A673 (cell line): ENCODE data around the gene PAPSS1. TPM values are rescaled to one million over a fixed set of nuclear protein-coding genes. Genes with fewer than 3 reads are reported as not detected.

Experiments
- BruUV-seq: library from RNA; stranded (reverse); fragments of 400-500 nt; replicated peaks from 2 replicates; lab custom pipeline; 2021; lab: Mats Ljungman, UMichigan
- CTCF ChIA-PET: fragments of 300-600 bp; sonication (Branson Sonifier 250); formaldehyde crosslinking; loops from one replicate; lab custom pipeline; 2022; ENCODE audit warnings: antibody characterized with exemption; lab: Charles Lee
- POLR2A ChIA-PET: fragments of 300-600 bp; sonication (Branson Sonifier 250); formaldehyde crosslinking; loops from one replicate; lab custom pipeline; 2022; ENCODE audit warnings: antibody characterized with exemption; ENCODE audit not compliant: low non-redundant PET; lab: Charles Lee
- DNase-seq: peaks from one replicate; pipeline ENCODE4 v3.0.0-alpha.2; 2015; ENCODE audit warnings: low spot score
- H3K27ac ChIP-seq: fragments of 200-600 bp; sonication (generic); 2 replicates; pipeline ENCODE4 v1.5.1; 2016; ENCODE audit warnings: mixed run types, low read depth, mild to moderate bottlenecking, mixed read lengths, antibody characterized with exemption, low read length; ENCODE audit not compliant: poor library complexity, severe bottlenecking
- H3K27me3 ChIP-seq: fragments of 200-600 bp; sonication (generic); replicated peaks from 2 replicates; pipeline ENCODE4 v1.6.1; 2017; ENCODE audit warnings: mixed run types, low read depth, mild to moderate bottlenecking, mixed read lengths, antibody characterized with exemption, low read length; ENCODE audit not compliant: insufficient read depth, poor library complexity
- H3K36me3 ChIP-seq: fragments of 200-600 bp; sonication (generic); 2 replicates; pipeline ENCODE4 v1.6.1; 2016; ENCODE audit warnings: mixed run types, mild to moderate bottlenecking, mixed read lengths, antibody characterized with exemption, low read length; ENCODE audit not compliant: insufficient read depth, poor library complexity, severe bottlenecking
- H3K4me1 ChIP-seq: fragments of 200-600 bp; sonication (generic); 2 replicates; pipeline ENCODE4 v1.6.1; 2017; ENCODE audit warnings: mixed run types, mild to moderate bottlenecking, mixed read lengths, antibody characterized with exemption, low read length; ENCODE audit not compliant: insufficient read depth, poor library complexity, severe bottlenecking
- H3K4me3 ChIP-seq: fragments of 200-600 bp; sonication (generic); 2 replicates; pipeline ENCODE4 v1.5.1; 2016; ENCODE audit warnings: low read depth, mixed run types, mild to moderate bottlenecking, mixed read lengths, low read length; ENCODE audit not compliant: poor library complexity, severe bottlenecking
- H3K9me3 ChIP-seq: fragments of 200-600 bp; sonication (generic); 2 replicates; pipeline ENCODE4 v1.6.1; 2016; ENCODE audit warnings: mixed run types, low read depth, mild to moderate bottlenecking, mixed read lengths, antibody characterized with exemption, low read length; ENCODE audit not compliant: poor library complexity, severe bottlenecking
- EZH2 ChIP-seq: fragments of 200-600 bp; sonication (generic); IDR thresholded peaks from 2 replicates; pipeline ENCODE4 v1.6.1; 2017; ENCODE audit warnings: borderline replicate concordance, low read depth, mild to moderate bottlenecking, mixed read lengths, antibody characterized with exemption, low read length; ENCODE audit not compliant: poor library complexity, severe bottlenecking
- intact Hi-C: fragments of 100-400 bp; cut with micrococcal nuclease; formaldehyde crosslinking; loops from one replicate; pipeline ENCODE4 v1.10.0; 2022; ENCODE audit not compliant: unreplicated experiment
- total RNA-seq: library from RNA; stranded (reverse); gene quantifications from 2 replicates; pipeline ENCODE4 v1.2.3, GENCODE V29; 2021
- TF ChIP-seq, protein P1 (sequence below): fragments of 300-800, 200-600 bp; sonication (generic); conservative IDR thresholded peaks from 2 replicates; pipeline ENCODE4 v1.5.1; 2017; ENCODE audit warnings: low read depth, mild to moderate bottlenecking, antibody characterized with exemption, low read length, moderate library complexity, mixed read lengths

PAPSS1 gene
- total RNA-seq, 1 experiment from 2014 or later: 150 TPM

DNA sequence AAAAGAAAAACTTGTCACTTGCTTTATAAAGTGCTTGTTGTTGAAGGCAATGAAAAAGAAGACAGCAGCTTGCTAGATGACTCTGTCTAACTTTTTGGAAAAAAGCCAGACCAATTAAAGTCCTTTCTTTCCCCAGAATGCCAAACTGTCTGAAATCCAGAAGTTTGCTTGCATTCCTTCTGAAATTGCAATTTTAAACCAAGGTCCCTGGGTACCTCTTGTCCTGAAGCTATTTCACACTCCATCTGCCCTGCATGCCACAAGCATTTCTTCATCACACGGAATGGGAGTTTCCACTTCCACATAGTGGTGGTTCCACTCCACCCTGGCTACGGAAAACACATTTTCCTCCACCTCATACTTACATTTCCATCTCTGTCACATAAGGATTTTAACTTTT, 101.0 kb downstream of the PAPSS1 start:
- BruUV-seq: no TSS peak
- ChIA-PET CTCF (no interaction called here), POLR2A (no interaction called here)
- H3K9me3 ChIP-seq: peaks cover 7% of the 10 kb centered on the region
- TF ChIP-seq, protein P1, sequence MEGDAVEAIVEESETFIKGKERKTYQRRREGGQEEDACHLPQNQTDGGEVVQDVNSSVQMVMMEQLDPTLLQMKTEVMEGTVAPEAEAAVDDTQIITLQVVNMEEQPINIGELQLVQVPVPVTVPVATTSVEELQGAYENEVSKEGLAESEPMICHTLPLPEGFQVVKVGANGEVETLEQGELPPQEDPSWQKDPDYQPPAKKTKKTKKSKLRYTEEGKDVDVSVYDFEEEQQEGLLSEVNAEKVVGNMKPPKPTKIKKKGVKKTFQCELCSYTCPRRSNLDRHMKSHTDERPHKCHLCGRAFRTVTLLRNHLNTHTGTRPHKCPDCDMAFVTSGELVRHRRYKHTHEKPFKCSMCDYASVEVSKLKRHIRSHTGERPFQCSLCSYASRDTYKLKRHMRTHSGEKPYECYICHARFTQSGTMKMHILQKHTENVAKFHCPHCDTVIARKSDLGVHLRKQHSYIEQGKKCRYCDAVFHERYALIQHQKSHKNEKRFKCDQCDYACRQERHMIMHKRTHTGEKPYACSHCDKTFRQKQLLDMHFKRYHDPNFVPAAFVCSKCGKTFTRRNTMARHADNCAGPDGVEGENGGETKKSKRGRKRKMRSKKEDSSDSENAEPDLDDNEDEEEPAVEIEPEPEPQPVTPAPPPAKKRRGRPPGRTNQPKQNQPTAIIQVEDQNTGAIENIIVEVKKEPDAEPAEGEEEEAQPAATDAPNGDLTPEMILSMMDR: no peak
- no peak for TF ChIP-seq EZH2
- H3K27ac ChIP-seq: no peak overlapping the region
- intact Hi-C loops: no loop called here
- DNase-seq: peak; percentile 76
- peaks cover 18% of the 10 kb centered on the region for H3K4me1 ChIP-seq
- H3K4me3 ChIP-seq: no peak overlapping the region
- peaks cover 11% of the 10 kb centered on the region for H3K36me3 ChIP-seq
- H3K27me3 ChIP-seq: no peaks in the 10 kb centered on the region

DNA sequence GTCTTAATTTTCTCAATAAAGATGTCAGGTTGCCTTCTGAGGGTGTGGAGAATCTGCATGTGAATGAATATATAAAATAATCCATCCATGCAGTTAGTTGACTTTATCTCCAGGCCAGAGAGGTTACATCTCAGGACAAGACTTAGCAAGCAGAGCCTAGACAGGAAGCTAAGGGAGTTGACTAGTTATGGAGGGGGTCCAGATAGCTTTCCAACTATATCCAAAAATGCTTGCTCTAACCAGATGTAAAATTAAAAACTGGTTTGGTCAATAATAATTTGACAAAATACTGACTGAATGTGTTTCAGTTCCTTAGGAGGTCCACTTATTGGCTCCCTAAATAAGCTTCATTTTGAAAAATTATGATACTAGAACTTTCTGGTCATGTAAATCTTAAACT, 101.4 kb downstream of the PAPSS1 start:
- no peak for DNase-seq
- POLR2A ChIA-PET: no interaction called here
- CTCF ChIA-PET: no interaction called here

DNA sequence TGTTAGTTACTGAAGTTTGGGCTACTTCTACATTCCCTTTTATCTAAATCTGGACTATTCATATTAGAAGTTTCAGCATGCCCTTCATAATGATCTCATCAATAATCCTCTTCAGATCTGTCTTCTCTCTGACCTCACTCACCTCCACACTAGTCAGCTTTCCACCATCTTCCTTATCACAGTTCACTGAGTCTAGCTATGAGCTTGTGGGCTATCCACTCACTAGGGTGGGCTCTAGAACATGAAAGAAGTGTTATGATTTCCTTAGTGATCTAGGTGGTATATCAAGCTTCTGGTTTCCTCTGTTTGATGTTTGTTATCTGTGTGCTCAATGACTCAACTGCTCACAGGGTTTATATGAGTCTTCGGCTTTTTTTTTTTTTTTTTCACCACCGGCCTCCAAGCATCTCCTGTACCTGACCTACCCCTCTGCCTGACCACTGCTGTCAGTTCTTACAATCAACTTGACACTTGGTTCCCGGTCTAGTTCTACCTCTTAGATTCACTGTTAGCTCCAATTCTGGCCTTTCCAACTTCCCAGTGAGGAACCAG, 103.1 kb downstream of the PAPSS1 start:
- Histone ChIP-seq H3K4me1 (peaks cover 18% of the 10 kb centered on the region), H3K9me3 (no peaks in the 10 kb centered on the region), H3K36me3 (peaks cover 21% of the 10 kb centered on the region), H3K27me3 (no peaks in the 10 kb centered on the region), H3K27ac (no peak overlapping the region), H3K4me3 (no peak overlapping the region)
- BruUV-seq: no TSS peak
- ChIA-PET CTCF (interaction anchor here (0.5 kb wide), 1 partner anchor 165 kb away, joined by 6 read pairs; no protein-coding TSS in a partner anchor), POLR2A (no interaction called here)
- no peak for TF ChIP-seq EZH2
- TF ChIP-seq, protein P1: no peak
- DNase-seq: no peak
- intact Hi-C loops: no loop called here

More for the DNA sequence above, 101.4 kb downstream of the PAPSS1 start:
- H3K36me3 ChIP-seq: peaks cover 10% of the 10 kb centered on the region
- BruUV-seq: no TSS peak
- H3K9me3 ChIP-seq: peaks cover 7% of the 10 kb centered on the region
- no peaks in the 10 kb centered on the region for H3K27me3 ChIP-seq
- H3K4me1 ChIP-seq: peaks cover 18% of the 10 kb centered on the region
- intact Hi-C loops: no loop called here
- no peak overlapping the region for H3K4me3 ChIP-seq
- no peak overlapping the region for H3K27ac ChIP-seq
- TF ChIP-seq, protein P1: no peak
- no peak for TF ChIP-seq EZH2
